T-helper 2 cell treated with Interferon-gamma antibody and Interleukin-4, amounts not matched to agents 5 μg/mL and 100 μg/mL, for 36 hours (primary cell): Measurements from ENCODE around the gene TXN2.

ENCODE experiments used
- DNase-seq: peaks from one replicate; pipeline ENCODE4 v3.0.0; 2021; ENCODE audit warnings: low spot score
- H3K27ac Mint-ChIP-seq: one replicate; pipeline ENCODE4 v1.8.0; 2021; ENCODE audit warnings: mild to moderate bottlenecking, mixed read lengths
- H3K27me3 Mint-ChIP-seq: one replicate; pipeline ENCODE4 v1.8.0; 2021; ENCODE audit warnings: low read depth, mixed read lengths
- H3K36me3 Mint-ChIP-seq: one replicate; pipeline ENCODE4 v1.8.0; 2021; ENCODE audit warnings: low read depth, mixed read lengths
- H3K4me1 Mint-ChIP-seq: one replicate; pipeline ENCODE4 v1.8.0; 2021; ENCODE audit warnings: low read depth, mixed read lengths
- H3K4me3 Mint-ChIP-seq: one replicate; pipeline ENCODE4 v1.8.0; 2022; ENCODE audit warnings: mild to moderate bottlenecking, moderate library complexity, mixed read lengths
- H3K9me3 Mint-ChIP-seq: one replicate; pipeline ENCODE4 v1.8.0; 2021; ENCODE audit warnings: mixed read lengths

TXN2 gene

GRCh38 chr22:36470162-36470993 lies 11.1 kb downstream of the TXN2 start:
- peak; percentile 75 for DNase-seq
- Mint-ChIP-seq H3K27me3 (no peaks in the 10 kb centered on the region), H3K36me3 (peaks cover 24% of the 10 kb centered on the region), H3K4me3 (no peak overlapping the region), H3K27ac (peak overlapping the region; percentile 15), H3K9me3 (no peaks in the 10 kb centered on the region), H3K4me1 (peaks cover 21% of the 10 kb centered on the region)

DNA sequence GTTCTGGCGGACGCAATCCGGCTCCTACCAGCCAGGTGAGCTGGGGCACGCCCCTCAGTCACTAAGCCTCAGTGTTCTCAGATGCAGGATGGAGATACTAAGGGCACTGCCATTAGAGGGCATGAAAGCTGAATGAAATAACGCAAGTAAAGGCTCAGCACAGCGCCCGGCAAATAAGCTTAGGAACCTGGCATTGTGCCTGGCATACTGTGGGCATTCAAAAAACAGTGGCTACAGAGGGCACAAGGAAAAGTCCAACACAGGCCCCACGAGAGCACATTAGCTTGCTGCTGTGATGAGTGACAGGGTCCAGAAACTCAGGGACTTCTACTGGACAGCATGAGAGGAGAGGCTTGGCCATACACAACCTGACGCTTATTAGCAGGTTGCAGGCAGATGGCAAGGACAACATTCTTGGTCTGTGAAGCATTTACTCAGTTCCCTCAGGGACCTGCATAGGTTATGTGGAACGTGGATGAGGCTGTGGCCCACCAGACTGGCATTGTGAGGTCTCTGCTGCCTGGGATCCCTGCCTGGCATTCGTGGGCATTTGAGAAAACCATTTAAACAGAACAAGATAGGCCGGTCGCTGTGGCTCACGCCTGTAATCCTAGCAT lies 12.2 kb downstream of the TXN2 start:
- no peaks in the 10 kb centered on the region for H3K9me3 Mint-ChIP-seq
- peaks cover 21% of the 10 kb centered on the region for H3K4me1 Mint-ChIP-seq
- no peak for DNase-seq
- no peak overlapping the region for H3K27ac Mint-ChIP-seq
- H3K27me3 Mint-ChIP-seq, result no peaks in the 10 kb centered on the region
- peaks cover 16% of the 10 kb centered on the region for H3K36me3 Mint-ChIP-seq
- H3K4me3 Mint-ChIP-seq, result no peak overlapping the region

GRCh38 chr22:36467946-36468345 lies 13.5 kb downstream of the TXN2 start:
- H3K4me3 Mint-ChIP-seq, result no peak overlapping the region
- no peaks in the 10 kb centered on the region for H3K9me3 Mint-ChIP-seq
- H3K4me1 Mint-ChIP-seq, result peaks cover 21% of the 10 kb centered on the region
- peaks cover 16% of the 10 kb centered on the region for H3K36me3 Mint-ChIP-seq
- no peak for DNase-seq
- H3K27ac Mint-ChIP-seq, result peak overlapping the region; percentile 15
- H3K27me3 Mint-ChIP-seq, result no peaks in the 10 kb centered on the region

GRCh38 chr22:36467042-36467810 lies 14.2 kb downstream of the TXN2 start:
- DNase-seq, result no peak
- H3K4me1 Mint-ChIP-seq, result peaks cover 22% of the 10 kb centered on the region
- H3K27ac Mint-ChIP-seq, result peak overlapping the region; percentile 56
- peaks cover 14% of the 10 kb centered on the region for H3K36me3 Mint-ChIP-seq
- no peak overlapping the region for H3K4me3 Mint-ChIP-seq
- no peaks in the 10 kb centered on the region for H3K27me3 Mint-ChIP-seq
- H3K9me3 Mint-ChIP-seq, result no peaks in the 10 kb centered on the region

- Mint-ChIP-seq H3K27me3 (no peaks in the 10 kb centered on the region), H3K9me3 (no peaks in the 10 kb centered on the region), H3K4me1 (peaks cover 23% of the 10 kb centered on the region), H3K36me3 (peaks cover 11% of the 10 kb centered on the region), H3K27ac (no peak overlapping the region), H3K4me3 (no peak overlapping the region)
- DNase-seq, result no peak
Measured at GRCh38 chr22:36466258-36466657, 15.2 kb downstream of the TXN2 start.

DNA sequence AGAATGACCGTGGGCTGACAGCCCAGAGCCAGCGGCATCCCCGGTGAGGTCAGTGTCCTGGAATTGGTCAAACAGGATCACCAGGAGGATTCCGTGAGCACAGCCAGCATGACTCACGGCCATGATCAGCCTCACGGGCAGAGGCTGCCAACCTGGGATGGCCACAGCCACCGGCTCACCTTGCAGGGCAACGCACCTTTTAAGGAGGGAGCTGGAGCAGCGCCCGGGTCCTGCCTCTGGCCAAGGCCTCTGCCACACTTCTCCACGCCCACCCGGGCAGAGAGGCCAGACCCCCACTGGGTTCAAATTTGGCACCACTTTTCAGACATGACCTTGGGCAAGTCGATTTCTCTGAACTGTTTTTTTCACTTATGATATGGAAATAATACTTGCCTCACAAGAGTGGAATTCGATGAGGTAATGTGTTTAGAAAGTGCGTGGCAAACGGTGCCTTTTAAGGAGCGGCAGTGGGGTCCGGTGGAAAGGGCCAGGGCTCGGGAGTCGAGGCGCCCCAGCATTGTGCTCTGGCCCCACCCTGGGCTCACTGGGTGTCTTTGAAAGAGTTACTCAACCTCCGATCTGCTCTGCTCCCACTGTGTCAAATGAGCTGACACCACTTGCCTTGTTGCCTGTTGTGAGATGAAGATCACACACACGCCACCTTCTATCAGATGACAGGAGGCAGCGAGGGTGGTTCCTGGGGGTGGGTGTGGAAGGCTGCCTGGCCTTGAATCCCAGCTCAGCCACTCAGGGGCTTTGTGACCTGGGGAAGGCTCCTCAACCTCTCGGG lies 16.0 kb downstream of the TXN2 start:
- no peak for DNase-seq
- no peaks in the 10 kb centered on the region for H3K27me3 Mint-ChIP-seq
- H3K4me3 Mint-ChIP-seq, result no peak overlapping the region
- H3K4me1 Mint-ChIP-seq, result peaks cover 21% of the 10 kb centered on the region
- no peaks in the 10 kb centered on the region for H3K9me3 Mint-ChIP-seq
- peaks cover 10% of the 10 kb centered on the region for H3K36me3 Mint-ChIP-seq
- H3K27ac Mint-ChIP-seq, result no peak overlapping the region

DNA sequence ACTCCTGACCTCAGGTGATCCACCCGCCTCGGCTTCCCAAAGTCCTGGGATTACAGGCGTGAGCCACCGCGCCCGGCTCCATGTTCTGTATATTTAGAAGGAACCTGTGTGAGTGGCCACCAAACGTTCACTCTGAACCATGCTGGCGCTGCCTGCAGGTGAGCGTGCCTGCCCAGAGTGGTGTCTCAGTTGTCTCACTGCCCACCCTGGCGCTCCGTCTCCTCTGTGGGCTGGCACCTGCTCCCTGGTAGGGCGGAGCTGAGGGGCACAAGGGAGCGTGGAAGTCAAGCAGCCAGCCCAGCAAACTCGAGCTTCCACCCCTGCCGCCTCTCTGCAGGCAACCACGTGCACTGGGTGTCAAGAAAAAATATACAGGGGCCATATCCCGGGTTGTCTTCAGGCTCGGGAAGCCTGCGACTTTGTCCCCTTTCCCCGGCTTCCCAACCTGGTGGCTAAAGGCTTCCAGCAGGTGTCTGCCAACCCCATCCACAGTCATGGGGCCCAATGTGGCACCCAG lies 16.7 kb downstream of the TXN2 start:
- H3K4me3 Mint-ChIP-seq, result no peak overlapping the region
- no peak for DNase-seq
- no peaks in the 10 kb centered on the region for H3K9me3 Mint-ChIP-seq
- no peaks in the 10 kb centered on the region for H3K27me3 Mint-ChIP-seq
- no peak overlapping the region for H3K27ac Mint-ChIP-seq
- H3K4me1 Mint-ChIP-seq, result peaks cover 14% of the 10 kb centered on the region
- peaks cover 8% of the 10 kb centered on the region for H3K36me3 Mint-ChIP-seq

DNA sequence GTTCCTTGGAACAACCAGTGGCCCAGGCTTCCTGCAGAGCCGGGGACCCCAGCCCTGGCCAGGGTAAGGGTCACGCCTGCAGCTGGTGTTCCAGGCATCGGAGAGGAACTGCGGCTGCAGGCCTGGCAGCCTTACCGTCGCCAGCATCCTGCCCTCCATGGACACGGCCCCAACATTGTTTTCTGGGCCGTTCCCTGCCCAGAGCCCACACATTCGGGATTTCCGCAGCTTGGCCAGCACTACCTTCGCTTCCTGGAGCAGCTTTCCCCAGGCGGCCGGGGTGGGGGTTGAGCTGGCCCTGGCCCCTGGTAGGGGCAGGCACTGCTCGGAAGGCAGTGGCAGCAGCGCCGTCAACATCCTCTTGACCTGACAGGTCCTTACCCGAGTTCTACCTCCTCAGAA lies 17.7 kb downstream of the TXN2 start:
- Mint-ChIP-seq H3K27ac (no peak overlapping the region), H3K9me3 (no peaks in the 10 kb centered on the region), H3K4me3 (no peak overlapping the region), H3K4me1 (peaks cover 14% of the 10 kb centered on the region), H3K36me3 (peaks cover 8% of the 10 kb centered on the region), H3K27me3 (no peaks in the 10 kb centered on the region)
- DNase-seq, result no peak

GRCh38 chr22:36461665-36462649 lies 19.5 kb downstream of the TXN2 start:
- peaks cover 14% of the 10 kb centered on the region for H3K4me1 Mint-ChIP-seq
- no peak overlapping the region for H3K4me3 Mint-ChIP-seq
- no peak for DNase-seq
- peaks cover 3% of the 10 kb centered on the region for H3K36me3 Mint-ChIP-seq
- no peak overlapping the region for H3K27ac Mint-ChIP-seq
- H3K9me3 Mint-ChIP-seq, result no peaks in the 10 kb centered on the region
- no peaks in the 10 kb centered on the region for H3K27me3 Mint-ChIP-seq

DNA sequence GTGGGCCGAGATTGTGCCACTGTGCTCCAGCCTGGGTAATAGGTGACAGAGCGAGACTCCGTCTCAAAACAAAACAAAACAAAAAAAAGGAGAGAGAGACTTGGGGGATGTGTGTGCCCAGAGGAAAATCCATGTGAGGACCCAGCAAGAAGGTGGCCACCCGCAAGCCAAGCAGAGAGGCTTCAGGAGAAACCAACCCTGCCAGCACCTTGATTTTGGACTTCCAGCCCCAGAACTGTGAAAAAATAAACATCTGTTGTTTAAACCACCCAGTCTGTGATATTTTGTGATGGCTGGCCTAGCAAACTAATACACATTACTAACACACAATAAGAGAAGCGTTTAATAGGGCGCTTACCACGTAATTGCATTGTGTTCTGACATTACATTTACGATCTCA lies 21.2 kb downstream of the TXN2 start:
- Mint-ChIP-seq H3K4me1 (peaks cover 22% of the 10 kb centered on the region), H3K4me3 (no peak overlapping the region), H3K36me3 (no peaks in the 10 kb centered on the region), H3K9me3 (no peaks in the 10 kb centered on the region), H3K27me3 (no peaks in the 10 kb centered on the region), H3K27ac (no peak overlapping the region)
- no peak for DNase-seq

DNA sequence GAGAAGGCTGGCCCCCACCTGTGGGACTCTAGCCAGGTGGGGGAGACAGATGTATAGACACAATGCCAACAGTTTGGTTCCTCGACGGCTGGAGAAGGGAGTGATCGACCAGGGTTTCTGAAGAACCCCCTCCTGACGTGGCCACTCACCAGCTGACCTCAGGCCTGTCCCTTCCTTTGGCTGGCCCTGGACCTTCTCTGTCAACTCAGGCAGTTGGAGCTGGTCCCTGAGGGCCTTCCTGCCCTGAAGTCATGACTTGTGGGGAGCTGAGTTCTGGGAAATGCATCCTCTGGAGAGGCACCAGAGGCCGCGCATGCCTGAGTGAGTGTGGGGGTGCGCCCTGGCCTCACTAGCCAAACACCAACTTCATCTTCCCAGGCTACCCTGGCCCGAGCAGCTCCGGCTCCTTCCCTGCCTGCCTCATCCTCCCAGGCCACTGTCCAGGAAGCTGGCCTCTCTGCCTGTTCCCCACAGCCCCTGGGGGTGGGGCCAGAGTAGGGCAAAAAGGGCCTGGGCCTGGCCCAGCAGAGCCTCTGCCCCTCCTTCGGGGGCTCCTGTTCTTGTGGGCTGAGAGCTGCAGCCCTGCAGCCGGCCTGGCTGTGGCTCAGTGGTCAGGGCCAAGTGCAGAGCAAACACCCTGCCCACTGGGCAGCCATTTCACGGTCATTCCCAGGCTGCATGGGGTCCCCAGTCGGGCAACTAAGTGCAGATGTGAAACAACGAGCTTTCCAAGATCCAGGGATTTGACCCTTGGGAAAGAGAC lies 23.6 kb downstream of the TXN2 start:
- no peak overlapping the region for H3K27ac Mint-ChIP-seq
- H3K4me1 Mint-ChIP-seq, result peaks cover 30% of the 10 kb centered on the region
- no peak overlapping the region for H3K4me3 Mint-ChIP-seq
- DNase-seq, result no peak
- H3K27me3 Mint-ChIP-seq, result no peaks in the 10 kb centered on the region
- H3K9me3 Mint-ChIP-seq, result no peaks in the 10 kb centered on the region
- peaks cover 2% of the 10 kb centered on the region for H3K36me3 Mint-ChIP-seq

GRCh38 chr22:36456464-36456845 lies 25.0 kb downstream of the TXN2 start:
- Mint-ChIP-seq H3K4me1 (peaks cover 41% of the 10 kb centered on the region), H3K9me3 (no peaks in the 10 kb centered on the region), H3K36me3 (peaks cover 2% of the 10 kb centered on the region), H3K27me3 (no peaks in the 10 kb centered on the region), H3K27ac (peak overlapping the region; percentile 74), H3K4me3 (peak overlapping the region; percentile 76)
- DNase-seq, result no peak
